GM19023 (cell line): ENCODE measurements around the gene XYLB.

Experiments
- ATAC-seq: cut with Tn5 transposase; IDR thresholded peaks from one replicate; pipeline ENCODE4 v1.9.1; 2021; ENCODE audit warnings: mild to moderate bottlenecking, moderate library complexity; ENCODE audit not compliant: unreplicated experiment

Gene XYLB

GRCh38 chr3:38361496-38361895, 14.9 kb downstream of the XYLB start:
- no peak for ATAC-seq

GRCh38 chr3:38362825-38363224, 16.2 kb downstream of the XYLB start:
- no peak for ATAC-seq

- no peak for ATAC-seq
Observed at GRCh38 chr3:38364721-38365400, 18.3 kb downstream of the XYLB start.

GRCh38 chr3:38365469-38366062, 19.0 kb downstream of the XYLB start:
- ATAC-seq, result no peak

GRCh38 chr3:38366082-38366481, 19.5 kb downstream of the XYLB start:
- ATAC-seq, result no peak

GRCh38 chr3:38367779-38368178, 21.2 kb downstream of the XYLB start:
- ATAC-seq, result no peak

GRCh38 chr3:38368238-38368637, 21.7 kb downstream of the XYLB start:
- no peak for ATAC-seq

- ATAC-seq, result no peak
Observed at GRCh38 chr3:38369186-38369585, 22.6 kb downstream of the XYLB start.

- no peak for ATAC-seq
Observed at GRCh38 chr3:38370149-38370548, 23.6 kb downstream of the XYLB start.

GRCh38 chr3:38370861-38371260, 24.3 kb downstream of the XYLB start:
- ATAC-seq, result no peak

- ATAC-seq, result no peak
Observed at GRCh38 chr3:38371541-38372213, 25.1 kb downstream of the XYLB start.

GRCh38 chr3:38372214-38372601, 25.6 kb downstream of the XYLB start:
- ATAC-seq, result no peak

- no peak for ATAC-seq
Observed at GRCh38 chr3:38374221-38374620, 27.6 kb downstream of the XYLB start.

GRCh38 chr3:38375072-38375471, 28.5 kb downstream of the XYLB start:
- no peak for ATAC-seq

GRCh38 chr3:38375488-38376097, 29.0 kb downstream of the XYLB start:
- ATAC-seq, result no peak

- ATAC-seq, result no peak
Observed at GRCh38 chr3:38376098-38376816, 29.7 kb downstream of the XYLB start.

GRCh38 chr3:38379201-38379770, 32.7 kb downstream of the XYLB start:
- ATAC-seq, result no peak

GRCh38 chr3:38382506-38383080, 36.0 kb downstream of the XYLB start:
- no peak for ATAC-seq

GRCh38 chr3:38383156-38383875, 36.7 kb downstream of the XYLB start:
- no peak for ATAC-seq
